A549 (cell line): ENCODE data around the gene NAALADL1. TPM values are rescaled to one million over a fixed set of nuclear protein-coding genes. Genes with fewer than 3 reads are reported as not detected.

Experiments
- ATAC-seq, 2 experiments: fragments of 200-7000 bp in 1 of 2; fragments of >200 bp in 1 of 2; cut with Nextera tagmentation in 1 of 2; cut with Tn5 transposase in 1 of 2; 3 replicates each; pipeline versions ENCODE4 v1.8.0 to v1.9.1; 2018 to 2020; ENCODE audit warnings: mild to moderate bottlenecking in 1 of 2, moderate library complexity in 1 of 2
- CTCF ChIA-PET: fragments of 300-600 bp; sonication (Branson Sonifier 250); formaldehyde crosslinking; extraction: SDS; loops from one replicate; lab custom pipeline; 2021; ENCODE audit warnings: antibody characterized with exemption, inconsistent platforms; lab: Yijun Ruan, JAX
- POLR2A ChIA-PET: fragments of 350-600 bp; formaldehyde crosslinking; extraction: SDS; loops from one replicate; lab custom pipeline; 2021; ENCODE audit warnings: antibody characterized with exemption, inconsistent platforms; lab: Yijun Ruan, JAX
- DNase-seq, 2 experiments: peaks; one replicate each; pipeline versions ENCODE4 v3.0.0 to v3.0.0-alpha.2; 2011 to 2016; ENCODE audit warnings: low read depth in 1 of 2, low spot score in 1 of 2
- FAIRE-seq: peaks from 2 replicates; lab custom pipeline; 2011; peaks lifted over from hg19 to GRCh38; lab: Jason Lieb, UNC
- H3K27ac ChIP-seq, 2 experiments: fragments of >200 bp; sonication (Bioruptor Twin); formaldehyde crosslinking; 3 replicates each; pipeline ENCODE4 v1.5.1; 2016 to 2017
- H3K4me1 ChIP-seq: fragments of >200 bp; sonication (Bioruptor Twin); formaldehyde crosslinking; 3 replicates; pipeline ENCODE4 v1.6.1; 2016
- H3K4me2 ChIP-seq: fragments of >200 bp; sonication (Bioruptor Twin); formaldehyde crosslinking; 3 replicates; pipeline ENCODE4 v1.6.1; 2016
- H3K4me3 ChIP-seq: fragments of >200 bp; sonication (Bioruptor Twin); formaldehyde crosslinking; 3 replicates; pipeline ENCODE4 v1.5.1; 2016
- H3K9me3 ChIP-seq: fragments of >200 bp; sonication (Bioruptor Twin); formaldehyde crosslinking; 3 replicates; pipeline ENCODE4 v1.6.1; 2016
- ATOH8 ChIP-seq: fragments of 250-450 bp; sonication (Bioruptor Pico); IDR thresholded peaks from 2 replicates; pipeline ENCODE4 v1.5.0; 2020; ENCODE audit warnings: low read depth, mild to moderate bottlenecking, moderate library complexity
- BCL3 ChIP-seq: fragments of >200 bp; sonication (Bioruptor Twin); formaldehyde crosslinking; IDR thresholded peaks from 3 replicates; pipeline ENCODE4 v1.6.1; 2016
- CEBPB ChIP-seq, 2 experiments: fragments of >200 bp in 1 of 2; sonication (Bioruptor Twin) in 1 of 2; formaldehyde crosslinking in 1 of 2; IDR thresholded peaks; 2 replicates each; pipeline ENCODE4 v1.6.1; 2012 to 2016
- CHD2 ChIP-seq: fragments of 150-350 bp; IDR thresholded peaks from 2 replicates; pipeline ENCODE4 v1.6.1; 2014; ENCODE audit warnings: low read length; ENCODE audit not compliant: partially characterized antibody
- CHD4 ChIP-seq: fragments of 200-600 bp; sonication (generic); IDR thresholded peaks from 2 replicates; pipeline ENCODE4 v1.6.1; 2016; ENCODE audit warnings: antibody characterized with exemption, mild to moderate bottlenecking, borderline replicate concordance
- EHF ChIP-seq: fragments of 250-450 bp; sonication (Bioruptor Pico); IDR thresholded peaks from 2 replicates; pipeline ENCODE4 v1.5.0; 2020; ENCODE audit warnings: mild to moderate bottlenecking
- ELK1 ChIP-seq: fragments of 150-350 bp; IDR thresholded peaks from 2 replicates; pipeline ENCODE4 v1.6.1; 2014; ENCODE audit warnings: low read depth, mild to moderate bottlenecking, low read length
- ESRRA ChIP-seq: fragments of 150-350 bp; IDR thresholded peaks from 2 replicates; pipeline ENCODE4 v1.6.1; 2014; ENCODE audit warnings: mild to moderate bottlenecking, low read length, borderline replicate concordance
- HES2 ChIP-seq: fragments of >200 bp; sonication (Bioruptor Twin); formaldehyde crosslinking; IDR thresholded peaks from 2 replicates; pipeline ENCODE4 v1.6.1; 2016
- HEYL ChIP-seq: fragments of 250-450 bp; sonication (Bioruptor Pico); IDR thresholded peaks from 2 replicates; pipeline ENCODE4 v1.8.0; 2021; ENCODE audit warnings: mild to moderate bottlenecking, moderate library complexity
- HOXA7 ChIP-seq: fragments of 250-450 bp; sonication (Bioruptor Pico); IDR thresholded peaks from 2 replicates; pipeline ENCODE4 v1.5.0; 2020; ENCODE audit warnings: mild to moderate bottlenecking, moderate library complexity
- JUN ChIP-seq, 2 experiments: fragments of >200 bp; sonication (Bioruptor Twin); formaldehyde crosslinking; IDR thresholded peaks; 2 replicates in 1 of 2; 3 replicates in 1 of 2; pipeline ENCODE4 v1.6.1; 2016 to 2017
- KDM1A ChIP-seq: fragments of 200-600 bp; sonication (generic); IDR thresholded peaks from 2 replicates; pipeline ENCODE4 v1.6.1; 2016; ENCODE audit warnings: low read depth, mild to moderate bottlenecking
- MAX ChIP-seq: IDR thresholded peaks from 2 replicates; pipeline ENCODE4 v1.6.1; 2012
- NFE2L2 ChIP-seq: fragments of 150-350 bp; conservative IDR thresholded peaks from 2 replicates; pipeline ENCODE4 v1.6.1; 2014; ENCODE audit warnings: low read length
- POLR2AphosphoS2 ChIP-seq: conservative IDR thresholded peaks from 2 replicates; pipeline ENCODE4 v1.6.1; 2012; ENCODE audit warnings: low read length, improper control_type of control experiment, inconsistent platforms
- RARB ChIP-seq: fragments of 250-450 bp; sonication (Bioruptor Pico); IDR thresholded peaks from 2 replicates; pipeline ENCODE4 v1.8.0; 2021; ENCODE audit warnings: mild to moderate bottlenecking, moderate library complexity
- RNF2 ChIP-seq: fragments of 200-600 bp; sonication (generic); IDR thresholded peaks from 2 replicates; pipeline ENCODE4 v1.6.1; 2016; ENCODE audit warnings: low read depth, mild to moderate bottlenecking, antibody characterized with exemption, moderate library complexity, borderline replicate concordance
- TP53 ChIP-seq: fragments of 250-450 bp; sonication (Bioruptor Pico); IDR thresholded peaks from 2 replicates; pipeline ENCODE4 v1.5.0; 2021; ENCODE audit warnings: mild to moderate bottlenecking, moderate library complexity
- ZFP36 ChIP-seq: fragments of 450-650 bp; IDR thresholded peaks from 2 replicates; pipeline ENCODE4 v1.6.1; 2014; ENCODE audit warnings: borderline replicate concordance; ENCODE audit not compliant: partially characterized antibody
- WGBS: methylation state at CpG from one replicate; pipeline ENCODE4 v1.1.6; 2017; ENCODE audit errors: missing lambda C conversion rate; 5-methylcytosine and 5-hydroxymethylcytosine counted together
- polyA plus RNA-seq, 4 experiments: library from polyadenylated mRNA; depleted of rRNA in 3 of 4; stranded (reverse); fragments of >200 nt; fragmentation: RNase III in 1 of 4; extraction: RNeasy Plus Mini Kit Qiagen cat#74134 plus additional on column Dnase treatment in 1 of 4; gene quantifications; 2 replicates in 3 of 4; 3 replicates in 1 of 4; pipeline ENCODE4 v1.2.3, GENCODE V29; 2011 to 2017

Gene NAALADL1
- polyA plus RNA-seq, 2 of the 4 experiments (the other 2 are of a cell fraction) = not detected

- Histone ChIP-seq H3K9me3 (no peaks in the 10 kb centered on the region), H3K4me1 (no peaks in the 10 kb centered on the region), H3K4me3 (no peak overlapping the region), H3K27ac (no peak overlapping the region), H3K4me2 (no peak overlapping the region)
- no peak for FAIRE-seq
- ChIA-PET CTCF (interaction anchor here (0.9 to 1.6 kb wide), 4 partner anchors 10 to 219 kb away, joined by 3 to 4 read pairs (median 3); no protein-coding TSS in a partner anchor), POLR2A (no interaction called here)
- no peak for ATAC-seq
- whole genome bisulfite sequencing = 61% methylated on average over 7 of the region's 11 CpGs
- no peak for TF ChIP-seq ATOH8 (CRISPR knock-in tag)
- TF ChIP-seq, all 56 proteins: peak for 0
- no peak for DNase-seq
These were observed 8.0 kb upstream of the NAALADL1 start for GRCh38 chr11:65066315-65066714.

- no peaks in the 10 kb centered on the region for H3K4me1 ChIP-seq
- no peaks in the 10 kb centered on the region for H3K9me3 ChIP-seq
- ATAC-seq (no peak), FAIRE-seq (no peak), DNase-seq (no peak)
- TF ChIP-seq RNF2 = no peak
- no peak for TF ChIP-seq ELK1
- TF ChIP-seq ZFP36 = no peak
- no peak for TF ChIP-seq HEYL (CRISPR knock-in tag)
- no peak for TF ChIP-seq HOXA7 (CRISPR knock-in tag)
- no peak for TF ChIP-seq POLR2AphosphoS2
- no peak for TF ChIP-seq KDM1A
- TF ChIP-seq BCL3 = no peak
- TF ChIP-seq CEBPB (IDR thresholded peaks at IDR 0.05) = no peak
- TF ChIP-seq NFE2L2 = no peak
- no peak for TF ChIP-seq JUN (IDR thresholded peaks at IDR 0.05)
- no peak for TF ChIP-seq CHD4
- no peak for TF ChIP-seq TP53 (CRISPR knock-in tag)
- no peak for TF ChIP-seq EHF (CRISPR knock-in tag)
- no peak for TF ChIP-seq MAX
- TF ChIP-seq RARB = no peak
- no peak for TF ChIP-seq HES2
- TF ChIP-seq ATOH8 (CRISPR knock-in tag) = no peak
- no peak for TF ChIP-seq CHD2
- no peak for TF ChIP-seq ESRRA
- POLR2A ChIA-PET = interaction anchor here (0.5 kb wide), 1 partner anchor 116 kb away, joined by 4 read pairs; no protein-coding TSS in a partner anchor
- 77% methylated on average over 3 of the region's 7 CpGs for WGBS
- H3K4me3 ChIP-seq = no peak overlapping the region
- H3K4me2 ChIP-seq = no peak overlapping the region
- H3K27ac ChIP-seq = no peak overlapping the region
- CTCF ChIA-PET = interaction anchor here (0.9 to 1.6 kb wide), 3 partner anchors 14 to 218 kb away, joined by 3 to 4 read pairs (median 3); no protein-coding TSS in a partner anchor
These were observed 7.5 kb upstream of the NAALADL1 start for GRCh38 chr11:65065851-65066250.
